Body of pancreas (tissue), 4 donors: ENCODE results near the gene FHL1.

Experiments
- CTCF ChIP-seq, 7 experiments: fragments of 450-650 bp in 4 of 7; fragments of 200-600 bp in 3 of 7; sonication (generic) in 3 of 7; IDR thresholded peaks; one replicate each; pipeline ENCODE4 v1.5.1; 2016 to 2019; ENCODE audit warnings: antibody characterized with exemption in 7 of 7
- POLR2A ChIP-seq, 3 donors: fragments of 450-650 bp; IDR thresholded peaks; one replicate each; pipeline ENCODE4 v1.6.1; 2016; ENCODE audit warnings: antibody characterized with exemption in 3 of 3, mild to moderate bottlenecking in 2 of 3

DNA sequence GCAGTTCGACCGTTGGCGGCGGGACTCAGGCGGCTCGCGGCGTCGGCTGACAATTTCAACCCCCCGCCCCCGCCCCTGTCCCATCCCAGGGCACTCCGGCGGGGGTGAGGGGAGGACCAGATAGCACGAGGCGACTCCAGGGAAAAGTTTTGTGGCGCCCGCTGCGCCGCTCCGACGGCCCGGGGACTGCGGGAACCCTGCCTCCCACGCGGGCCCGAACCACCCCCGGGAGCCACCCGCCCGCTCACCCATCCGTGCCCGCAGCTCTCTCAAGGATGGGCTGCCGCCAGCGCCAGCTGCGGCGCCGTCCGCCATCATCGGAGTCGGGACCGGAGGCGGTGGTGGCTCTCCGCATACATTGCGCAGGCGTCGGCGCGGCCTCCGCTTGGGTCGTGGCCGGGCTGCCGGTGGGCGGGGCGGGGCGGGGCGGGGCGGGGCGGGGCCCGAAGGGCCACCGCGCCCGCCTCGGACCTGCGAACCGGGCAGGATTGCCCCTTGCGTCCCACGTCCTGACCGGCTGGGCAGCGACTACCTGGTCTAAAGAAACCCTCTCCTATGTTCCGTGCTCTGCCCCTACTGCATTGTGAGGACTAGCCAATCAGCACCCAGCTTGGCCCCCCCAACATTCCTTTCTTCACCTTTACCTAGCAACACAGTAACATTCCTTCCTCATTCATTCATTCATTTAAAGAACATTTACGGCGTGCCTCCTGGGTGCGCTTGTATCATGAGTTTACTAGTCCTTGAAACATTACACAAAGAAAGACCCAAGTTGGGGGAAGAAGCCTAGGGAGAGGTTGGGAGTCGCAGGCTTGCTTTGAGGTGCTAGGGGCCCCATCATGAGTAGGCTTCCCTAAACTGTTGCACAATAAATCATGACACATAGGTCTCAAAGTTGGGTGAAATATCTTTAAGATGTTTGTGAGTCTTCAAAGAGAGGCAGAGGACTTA lies 104.0 kb downstream of the FHL1 start, which contains the start of gene MAP7D3:
- TF ChIP-seq POLR2A (IDR thresholded peaks at IDR 0.05) (no peak), CTCF (IDR thresholded peaks at IDR 0.05) (no peak)
